ENCODE results near the gene CST3. TPM values are rescaled to one million over a fixed set of nuclear protein-coding genes. Genes with fewer than 3 reads are reported as not detected.

Gene CST3
- total RNA-seq, 1 experiment from 2014 or later = 777 TPM

DNA sequence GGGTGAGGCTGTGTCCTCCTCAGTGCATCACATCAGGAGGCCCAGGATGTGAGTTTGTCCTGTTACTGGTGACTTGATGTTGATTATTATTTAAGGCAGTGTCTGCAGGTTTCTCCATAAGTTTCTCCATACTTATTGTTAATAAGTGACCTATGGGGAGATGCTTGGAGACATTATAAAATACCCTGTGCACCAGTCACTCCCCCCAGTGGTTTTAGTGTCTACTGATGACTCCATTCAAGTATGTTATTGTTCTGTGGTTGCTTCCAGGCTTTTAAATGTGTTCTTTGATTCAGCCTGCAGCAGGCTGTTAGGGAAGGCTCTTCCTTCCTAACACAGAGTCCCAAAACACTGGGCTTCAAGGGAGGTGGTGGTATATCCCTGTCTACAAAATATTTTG, 14.6 kb upstream of the CST3 start:
- H3K36me3 Mint-ChIP-seq (ENCODE audit: insufficient read depth, unreplicated experiment) = no peaks in the 10 kb centered on the region
- Histone ChIP-seq H3K36me3 (ENCODE audit: control insufficient read depth, insufficient read depth, low read length) (no peaks in the 10 kb centered on the region), H3K4me3 (ENCODE audit: low read depth, low read length) (no peak overlapping the region), H3K27me3 (replicated peaks; ENCODE audit: control insufficient read depth, insufficient read depth, low read length) (no peaks in the 10 kb centered on the region), H3K9me3 (no peaks in the 10 kb centered on the region), H3K4me1 (peaks cover 16% of the 10 kb centered on the region)
- no peak overlapping the region for H3K4me3 Mint-ChIP-seq (ENCODE audit: unreplicated experiment)
- intact Hi-C loops (cut with micrococcal nuclease; ENCODE audit: unreplicated experiment) = no loop called here
- H3K27me3 Mint-ChIP-seq (ENCODE audit: insufficient read depth, unreplicated experiment) = no peaks in the 10 kb centered on the region
- no peak overlapping the region for H3K27ac Mint-ChIP-seq (ENCODE audit: unreplicated experiment)
- POLR2A ChIA-PET = no interaction called here
- TF ChIP-seq, protein P1, sequence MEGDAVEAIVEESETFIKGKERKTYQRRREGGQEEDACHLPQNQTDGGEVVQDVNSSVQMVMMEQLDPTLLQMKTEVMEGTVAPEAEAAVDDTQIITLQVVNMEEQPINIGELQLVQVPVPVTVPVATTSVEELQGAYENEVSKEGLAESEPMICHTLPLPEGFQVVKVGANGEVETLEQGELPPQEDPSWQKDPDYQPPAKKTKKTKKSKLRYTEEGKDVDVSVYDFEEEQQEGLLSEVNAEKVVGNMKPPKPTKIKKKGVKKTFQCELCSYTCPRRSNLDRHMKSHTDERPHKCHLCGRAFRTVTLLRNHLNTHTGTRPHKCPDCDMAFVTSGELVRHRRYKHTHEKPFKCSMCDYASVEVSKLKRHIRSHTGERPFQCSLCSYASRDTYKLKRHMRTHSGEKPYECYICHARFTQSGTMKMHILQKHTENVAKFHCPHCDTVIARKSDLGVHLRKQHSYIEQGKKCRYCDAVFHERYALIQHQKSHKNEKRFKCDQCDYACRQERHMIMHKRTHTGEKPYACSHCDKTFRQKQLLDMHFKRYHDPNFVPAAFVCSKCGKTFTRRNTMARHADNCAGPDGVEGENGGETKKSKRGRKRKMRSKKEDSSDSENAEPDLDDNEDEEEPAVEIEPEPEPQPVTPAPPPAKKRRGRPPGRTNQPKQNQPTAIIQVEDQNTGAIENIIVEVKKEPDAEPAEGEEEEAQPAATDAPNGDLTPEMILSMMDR (IDR thresholded peaks at IDR 0.05; ENCODE audit: insufficient read depth in 1 of 2, low read depth in 1 of 2, low read length in 1 of 2, severe bottlenecking in 1 of 2, unreplicated experiment in 1 of 2) = no peak
- no peaks in the 10 kb centered on the region for H3K9me3 Mint-ChIP-seq (ENCODE audit: unreplicated experiment)
- CTCF ChIA-PET = no interaction called here
- DNase-seq = no peak
- BruUV-seq (replicated peaks) = no TSS peak
- H3K4me1 Mint-ChIP-seq (ENCODE audit: low read depth, unreplicated experiment) = peaks cover 13% of the 10 kb centered on the region

DNA sequence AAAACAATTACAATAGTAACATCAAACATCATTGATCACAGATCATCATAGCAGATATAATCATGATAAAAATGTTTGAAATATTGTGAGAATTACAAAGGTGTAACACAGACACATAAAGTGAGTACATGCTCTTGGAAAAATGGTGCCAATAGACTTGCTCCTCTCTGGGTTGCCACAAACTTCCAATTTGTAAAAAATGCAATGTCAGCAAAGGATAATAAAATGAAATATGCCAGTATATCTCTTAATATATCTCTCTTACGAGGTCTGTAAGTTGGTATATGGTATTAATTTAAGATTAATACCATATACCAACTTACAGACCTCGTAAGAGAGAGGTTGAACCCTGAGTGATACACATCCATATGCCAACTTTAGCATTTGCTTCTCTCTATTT, 13.4 kb upstream of the CST3 start:
- no peaks in the 10 kb centered on the region for H3K27me3 ChIP-seq (replicated peaks; ENCODE audit: control insufficient read depth, insufficient read depth, low read length)
- Mint-ChIP-seq H3K4me1 (ENCODE audit: low read depth, unreplicated experiment) (peaks cover 10% of the 10 kb centered on the region), H3K9me3 (ENCODE audit: unreplicated experiment) (no peaks in the 10 kb centered on the region), H3K27me3 (ENCODE audit: insufficient read depth, unreplicated experiment) (no peaks in the 10 kb centered on the region), H3K27ac (ENCODE audit: unreplicated experiment) (no peak overlapping the region), H3K4me3 (ENCODE audit: unreplicated experiment) (no peak overlapping the region), H3K36me3 (ENCODE audit: insufficient read depth, unreplicated experiment) (no peaks in the 10 kb centered on the region)
- intact Hi-C loops (cut with micrococcal nuclease; ENCODE audit: unreplicated experiment) = no loop called here
- POLR2A ChIA-PET = no interaction called here
- no peak overlapping the region for H3K4me3 ChIP-seq (ENCODE audit: low read depth, low read length)
- TF ChIP-seq, protein P1 (IDR thresholded peaks at IDR 0.05; ENCODE audit: insufficient read depth in 1 of 2, low read depth in 1 of 2, low read length in 1 of 2, severe bottlenecking in 1 of 2, unreplicated experiment in 1 of 2) = no peak
- H3K4me1 ChIP-seq = peaks cover 8% of the 10 kb centered on the region
- no peaks in the 10 kb centered on the region for H3K36me3 ChIP-seq (ENCODE audit: control insufficient read depth, insufficient read depth, low read length)
- no peaks in the 10 kb centered on the region for H3K9me3 ChIP-seq
- CTCF ChIA-PET = no interaction called here
- BruUV-seq (replicated peaks) = no TSS peak
- DNase-seq = no peak

DNA sequence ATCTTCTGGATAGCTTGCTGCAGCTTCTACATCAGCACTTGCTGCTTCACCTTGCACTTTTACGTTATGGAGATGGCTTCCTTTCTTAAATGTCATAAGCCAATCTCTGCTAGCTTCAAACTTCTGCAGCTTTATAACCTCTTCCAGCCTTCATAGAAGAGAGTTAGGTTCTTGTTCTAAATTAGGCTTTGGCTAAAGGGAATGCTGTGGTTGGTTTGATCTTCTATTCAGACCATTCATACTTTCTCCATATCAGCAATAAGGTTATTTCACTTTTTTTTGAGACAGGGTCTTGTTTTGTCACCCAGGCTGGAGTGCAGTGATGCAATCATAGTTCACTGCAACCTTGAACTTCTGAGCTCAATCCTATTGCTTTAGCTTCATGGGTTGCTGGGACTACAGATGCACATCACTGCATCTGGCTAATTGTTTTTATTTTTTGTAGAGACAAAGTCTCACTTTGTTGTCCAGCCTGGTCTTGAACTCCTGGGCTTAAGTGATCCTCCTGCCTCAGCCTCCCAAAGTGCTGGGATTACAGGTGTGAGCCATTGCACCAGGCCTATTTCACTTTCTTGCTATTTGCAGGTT, 12.2 kb upstream of the CST3 start:
- H3K9me3 ChIP-seq = no peaks in the 10 kb centered on the region
- H3K4me1 ChIP-seq = peaks cover 8% of the 10 kb centered on the region
- Mint-ChIP-seq H3K4me1 (ENCODE audit: low read depth, unreplicated experiment) (peaks cover 7% of the 10 kb centered on the region), H3K27me3 (ENCODE audit: insufficient read depth, unreplicated experiment) (no peaks in the 10 kb centered on the region), H3K4me3 (ENCODE audit: unreplicated experiment) (no peak overlapping the region), H3K36me3 (ENCODE audit: insufficient read depth, unreplicated experiment) (no peaks in the 10 kb centered on the region), H3K27ac (ENCODE audit: unreplicated experiment) (no peak overlapping the region), H3K9me3 (ENCODE audit: unreplicated experiment) (no peaks in the 10 kb centered on the region)
- no peak for DNase-seq
- H3K27me3 ChIP-seq (replicated peaks; ENCODE audit: control insufficient read depth, insufficient read depth, low read length) = no peaks in the 10 kb centered on the region
- no peaks in the 10 kb centered on the region for H3K36me3 ChIP-seq (ENCODE audit: control insufficient read depth, insufficient read depth, low read length)
- TF ChIP-seq, protein P1 (IDR thresholded peaks at IDR 0.05; ENCODE audit: insufficient read depth in 1 of 2, low read depth in 1 of 2, low read length in 1 of 2, severe bottlenecking in 1 of 2, unreplicated experiment in 1 of 2) = no peak
- ChIA-PET POLR2A (no interaction called here), CTCF (no interaction called here)
- H3K4me3 ChIP-seq (ENCODE audit: low read depth, low read length) = no peak overlapping the region
- BruUV-seq (replicated peaks) = no TSS peak
- intact Hi-C loops (cut with micrococcal nuclease; ENCODE audit: unreplicated experiment) = no loop called here

Measured in Caco-2 (cell line).